Tibial nerve (tissue), 4 donors: ENCODE measurements around the gene PRMT2. TPM values are rescaled to one million over a fixed set of nuclear protein-coding genes. Genes with fewer than 3 reads are reported as not detected.
A peak's percentile ranks its signal among the peaks of the same experiment; 100 is the strongest.

Experiments used
- DNase-seq, 2 donors: peaks; one replicate each; pipeline ENCODE4 v3.0.0-alpha.2; 2019; ENCODE audit warnings: low spot score in 2 of 2
- H3K27ac ChIP-seq, 4 donors: fragments of 200-600 bp; sonication (generic) in 3 of 4; one replicate each; pipeline ENCODE4 v1.5.1; 2017 to 2019; ENCODE audit warnings: mild to moderate bottlenecking in 1 of 4
- H3K27me3 ChIP-seq, 2 donors: fragments of 200-600 bp; sonication (generic) in 1 of 2; one replicate each; pipeline versions ENCODE4 v1.5.1 to v1.6.0; 2017 to 2019
- H3K36me3 ChIP-seq, 3 donors: fragments of 200-600 bp; sonication (generic); one replicate each; pipeline ENCODE4 v1.5.1; 2018 to 2019
- H3K4me1 ChIP-seq, 4 donors: fragments of 200-600 bp; sonication (generic) in 3 of 4; one replicate each; pipeline ENCODE4 v1.5.1; 2017 to 2019
- H3K4me3 ChIP-seq, 4 donors: fragments of 200-600 bp; sonication (generic) in 3 of 4; one replicate each; pipeline ENCODE4 v1.5.1; 2017 to 2019; ENCODE audit warnings: mild to moderate bottlenecking in 1 of 4, moderate library complexity in 1 of 4
- H3K9me3 ChIP-seq, 4 donors: fragments of 200-600 bp; sonication (generic) in 3 of 4; one replicate each; pipeline ENCODE4 v1.5.1; 2017 to 2019
- EP300 ChIP-seq, 2 donors: sonication (generic); formaldehyde crosslinking; IDR thresholded peaks; one replicate each; pipeline ENCODE4 v1.6.1; 2017; ENCODE audit warnings: antibody characterized with exemption in 2 of 2, mild to moderate bottlenecking in 1 of 2
- POLR2A ChIP-seq, 2 donors: fragments of 450-650 bp; IDR thresholded peaks; one replicate each; pipeline ENCODE4 v1.6.1; 2017; ENCODE audit warnings: antibody characterized with exemption in 2 of 2, mild to moderate bottlenecking in 2 of 2, moderate library complexity in 2 of 2
- WGBS, 2 donors: methylation state at CpG; one replicate each; pipeline ENCODE4 v1.1.5; 2018; 5-methylcytosine and 5-hydroxymethylcytosine counted together
- total RNA-seq, 4 donors: library from RNA; depleted of rRNA; stranded (reverse); fragments of >200 nt; gene quantifications; one replicate each; pipeline ENCODE4 v1.1.0, GENCODE V29; 2016
- TF ChIP-seq, protein P1 (sequence below), 5 experiments: fragments of 200-600 bp in 3 of 5; fragments of 450-650 bp in 2 of 5; sonication (generic) in 3 of 5; IDR thresholded peaks; one replicate each; pipeline ENCODE4 v1.5.1; 2016 to 2019; ENCODE audit warnings: antibody characterized with exemption in 5 of 5, mild to moderate bottlenecking in 3 of 5, moderate library complexity in 2 of 5

PRMT2 gene
- total RNA-seq, 4 donors from 2014 or later: 104 to 132 (median 115) TPM

DNA sequence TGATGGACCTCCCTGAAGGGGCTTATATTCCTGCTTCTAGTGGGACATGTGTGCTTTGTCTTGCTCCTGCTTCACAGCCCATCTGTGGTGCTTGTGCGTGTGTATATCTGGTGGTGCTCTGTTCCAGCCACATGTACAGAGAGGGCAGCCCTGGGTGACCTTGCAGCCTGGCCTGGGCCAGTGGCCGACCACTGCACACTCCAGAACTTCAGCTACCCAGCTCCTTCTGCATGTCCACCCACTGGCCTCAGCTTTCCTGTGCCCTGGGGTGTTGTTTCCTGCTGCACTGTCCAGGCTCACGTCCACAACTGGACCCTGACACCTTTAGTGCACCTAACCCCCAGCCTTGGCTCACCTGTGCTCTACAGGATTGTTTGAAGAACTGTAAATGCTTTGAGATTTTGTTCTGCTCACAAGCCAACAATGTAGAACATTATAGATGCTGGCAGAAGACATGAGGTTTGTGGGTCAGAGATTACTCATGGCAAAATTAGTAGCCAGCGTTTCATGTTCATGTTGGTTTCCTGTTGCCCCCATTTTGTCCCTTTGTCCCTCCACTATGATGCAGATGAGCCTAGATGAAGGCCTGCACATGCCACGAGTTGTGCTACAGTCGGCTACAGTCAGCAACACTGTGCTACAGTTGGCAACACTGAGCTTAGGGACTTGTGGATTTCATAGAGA is 25.3 kb upstream of the PRMT2 start:
- Histone ChIP-seq H3K27me3 (no peaks in the 10 kb centered on the region), H3K4me3 (no peak overlapping the region), H3K4me1 (peaks cover 0 to 41% (median 23%) of the 10 kb centered on the region in 4 donors), H3K27ac (peak overlapping the region in 2 of 4 donors; percentile 82 to 93), H3K36me3 (no peaks in the 10 kb centered on the region), H3K9me3 (peaks cover 0 to 6% (median 2%) of the 10 kb centered on the region in 4 donors)
- TF ChIP-seq EP300 (IDR thresholded peaks at IDR 0.05) (no peak), POLR2A (IDR thresholded peaks at IDR 0.05) (no peak)
- TF ChIP-seq, protein P1, sequence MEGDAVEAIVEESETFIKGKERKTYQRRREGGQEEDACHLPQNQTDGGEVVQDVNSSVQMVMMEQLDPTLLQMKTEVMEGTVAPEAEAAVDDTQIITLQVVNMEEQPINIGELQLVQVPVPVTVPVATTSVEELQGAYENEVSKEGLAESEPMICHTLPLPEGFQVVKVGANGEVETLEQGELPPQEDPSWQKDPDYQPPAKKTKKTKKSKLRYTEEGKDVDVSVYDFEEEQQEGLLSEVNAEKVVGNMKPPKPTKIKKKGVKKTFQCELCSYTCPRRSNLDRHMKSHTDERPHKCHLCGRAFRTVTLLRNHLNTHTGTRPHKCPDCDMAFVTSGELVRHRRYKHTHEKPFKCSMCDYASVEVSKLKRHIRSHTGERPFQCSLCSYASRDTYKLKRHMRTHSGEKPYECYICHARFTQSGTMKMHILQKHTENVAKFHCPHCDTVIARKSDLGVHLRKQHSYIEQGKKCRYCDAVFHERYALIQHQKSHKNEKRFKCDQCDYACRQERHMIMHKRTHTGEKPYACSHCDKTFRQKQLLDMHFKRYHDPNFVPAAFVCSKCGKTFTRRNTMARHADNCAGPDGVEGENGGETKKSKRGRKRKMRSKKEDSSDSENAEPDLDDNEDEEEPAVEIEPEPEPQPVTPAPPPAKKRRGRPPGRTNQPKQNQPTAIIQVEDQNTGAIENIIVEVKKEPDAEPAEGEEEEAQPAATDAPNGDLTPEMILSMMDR (IDR thresholded peaks at IDR 0.05): no peak
- DNase-seq: no peak
- WGBS, 2 donors: 69 to 73% methylated on average over 6 of the region's 6 CpGs

DNA sequence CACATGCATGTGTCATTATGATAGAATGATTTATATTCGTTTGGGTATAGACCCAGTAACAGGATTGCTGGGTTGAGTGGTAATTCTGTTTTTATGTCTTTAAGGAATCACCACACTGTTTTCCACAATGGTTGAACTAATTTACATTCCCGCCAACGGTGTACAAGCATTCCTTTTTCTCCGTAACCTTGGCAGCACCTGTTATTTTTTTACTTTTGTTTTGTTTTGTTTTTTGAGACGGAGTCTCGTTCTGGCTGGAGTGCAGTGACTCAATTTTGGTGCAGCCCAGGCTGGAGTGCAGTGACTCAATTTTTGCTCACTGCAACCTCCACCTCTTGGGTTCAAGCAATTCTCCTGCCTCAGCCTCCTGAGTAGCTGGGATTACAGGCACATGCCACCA is 22.1 kb upstream of the PRMT2 start:
- H3K4me3 ChIP-seq: no peak overlapping the region
- DNase-seq: no peak
- no peaks in the 10 kb centered on the region for H3K36me3 ChIP-seq
- H3K27ac ChIP-seq: no peak overlapping the region
- TF ChIP-seq POLR2A (IDR thresholded peaks at IDR 0.05) (no peak), EP300 (IDR thresholded peaks at IDR 0.05) (no peak)
- TF ChIP-seq, protein P1 (IDR thresholded peaks at IDR 0.05): no peak
- peaks cover 0 to 6% (median 2%) of the 10 kb centered on the region in 4 donors for H3K9me3 ChIP-seq
- WGBS, 2 donors: 79 to 83% methylated on average over 6 of the region's 6 CpGs
- H3K4me1 ChIP-seq: peaks cover 0 to 19% (median 2%) of the 10 kb centered on the region in 4 donors
- no peaks in the 10 kb centered on the region for H3K27me3 ChIP-seq

GRCh38 chr21:46616050-46616449 is 19.4 kb upstream of the PRMT2 start:
- DNase-seq: no peak
- WGBS, 2 donors: 92 to 93% methylated on average over 2 of the region's 2 CpGs
- no peaks in the 10 kb centered on the region for H3K36me3 ChIP-seq
- H3K27ac ChIP-seq: no peak overlapping the region
- H3K9me3 ChIP-seq: peaks cover 0 to 1% (median 0%) of the 10 kb centered on the region in 4 donors
- H3K4me3 ChIP-seq: no peak overlapping the region
- peaks cover 0 to 25% (median 10%) of the 10 kb centered on the region in 4 donors for H3K4me1 ChIP-seq
- no peaks in the 10 kb centered on the region for H3K27me3 ChIP-seq
- TF ChIP-seq EP300 (IDR thresholded peaks at IDR 0.05) (no peak), POLR2A (IDR thresholded peaks at IDR 0.05) (no peak)
- TF ChIP-seq, protein P1 (IDR thresholded peaks at IDR 0.05): no peak

DNA sequence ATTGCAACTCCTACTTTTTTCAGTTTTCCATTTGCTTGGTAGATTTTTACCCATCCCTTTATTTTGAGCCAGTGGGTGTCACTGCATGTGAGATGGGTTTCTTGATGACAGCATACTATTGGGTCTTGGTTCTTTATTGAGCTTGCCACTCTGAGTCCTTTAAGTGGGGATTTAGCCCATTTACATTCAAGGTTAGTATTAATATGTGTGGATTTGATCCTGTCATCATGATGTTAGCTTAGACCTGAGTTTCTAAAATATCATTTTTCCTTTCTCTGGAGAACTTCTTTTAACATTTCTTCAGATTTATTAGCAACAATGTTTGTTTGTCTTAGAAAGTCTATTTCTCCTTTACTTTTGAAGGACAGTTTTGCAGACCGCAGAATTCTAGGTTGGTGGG is 18.8 kb upstream of the PRMT2 start:
- DNase-seq: no peak
- H3K27me3 ChIP-seq: no peaks in the 10 kb centered on the region
- no peaks in the 10 kb centered on the region for H3K36me3 ChIP-seq
- H3K27ac ChIP-seq: no peak overlapping the region
- no peaks in the 10 kb centered on the region for H3K9me3 ChIP-seq
- 97 to 98% methylated on average over 1 of the region's 1 CpG for WGBS, 2 donors
- H3K4me3 ChIP-seq: no peak overlapping the region
- peaks cover 0 to 31% (median 13%) of the 10 kb centered on the region in 4 donors for H3K4me1 ChIP-seq
- no peak for TF ChIP-seq POLR2A (IDR thresholded peaks at IDR 0.05)
- TF ChIP-seq, protein P1 (IDR thresholded peaks at IDR 0.05): no peak
- TF ChIP-seq EP300 (IDR thresholded peaks at IDR 0.05): no peak

- 80 to 82% methylated on average over 6 of the region's 6 CpGs for WGBS, 2 donors
- no peak for DNase-seq
- Histone ChIP-seq H3K4me3 (no peak overlapping the region), H3K36me3 (no peaks in the 10 kb centered on the region), H3K9me3 (no peaks in the 10 kb centered on the region), H3K4me1 (peaks cover 0 to 35% (median 14%) of the 10 kb centered on the region in 4 donors), H3K27me3 (no peaks in the 10 kb centered on the region), H3K27ac (no peak overlapping the region)
- TF ChIP-seq EP300 (IDR thresholded peaks at IDR 0.05) (no peak), POLR2A (IDR thresholded peaks at IDR 0.05) (no peak)
- TF ChIP-seq, protein P1 (IDR thresholded peaks at IDR 0.05): no peak
These were observed 18.0 kb upstream of the PRMT2 start for GRCh38 chr21:46617267-46618051.
